Activated CD8-positive, alpha-beta memory T cell treated with anti-CD3 and anti-CD28 coated beads, Interleukin-2, amount 50 U/mL, for 48 hours (primary cell): ENCODE data around the gene CAMTA1.

ENCODE experiments used
- DNase-seq: peaks from one replicate; pipeline ENCODE4 v3.0.0-alpha.2; 2020

Gene CAMTA1

GRCh38 chr1:7558921-7559869, 773.9 kb downstream of the CAMTA1 start:
- DNase-seq = no peak

GRCh38 chr1:7560128-7560527, 774.9 kb downstream of the CAMTA1 start:
- DNase-seq = no peak

DNA sequence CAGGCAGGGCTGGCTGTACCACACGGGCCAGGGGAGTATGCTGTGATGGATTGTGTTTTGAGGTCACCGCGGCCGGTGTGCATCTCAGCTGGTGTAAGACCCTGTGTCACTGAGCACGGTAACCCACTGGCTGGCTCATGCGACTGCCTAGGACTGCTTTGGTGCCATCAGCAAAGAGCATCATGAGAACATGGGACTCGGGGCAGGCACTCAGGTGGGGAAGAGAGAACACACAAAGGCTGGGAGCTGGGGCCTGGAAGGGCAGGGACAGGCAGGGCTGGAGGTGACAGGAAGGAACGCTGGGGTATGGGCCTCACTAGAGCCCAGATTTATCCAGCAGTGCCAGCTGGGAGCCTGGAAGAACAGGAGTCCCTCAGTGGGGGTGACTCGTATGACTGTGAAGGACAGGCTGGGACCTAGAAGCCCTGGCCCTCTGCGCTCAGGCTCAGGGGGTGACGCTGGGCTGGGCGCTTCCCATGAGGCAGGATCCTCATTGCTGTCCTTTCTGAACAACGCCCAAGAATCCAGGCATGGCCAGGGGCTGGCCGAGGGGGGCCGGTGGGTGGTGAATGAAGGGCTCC, 775.4 kb downstream of the CAMTA1 start:
- no peak for DNase-seq

DNA sequence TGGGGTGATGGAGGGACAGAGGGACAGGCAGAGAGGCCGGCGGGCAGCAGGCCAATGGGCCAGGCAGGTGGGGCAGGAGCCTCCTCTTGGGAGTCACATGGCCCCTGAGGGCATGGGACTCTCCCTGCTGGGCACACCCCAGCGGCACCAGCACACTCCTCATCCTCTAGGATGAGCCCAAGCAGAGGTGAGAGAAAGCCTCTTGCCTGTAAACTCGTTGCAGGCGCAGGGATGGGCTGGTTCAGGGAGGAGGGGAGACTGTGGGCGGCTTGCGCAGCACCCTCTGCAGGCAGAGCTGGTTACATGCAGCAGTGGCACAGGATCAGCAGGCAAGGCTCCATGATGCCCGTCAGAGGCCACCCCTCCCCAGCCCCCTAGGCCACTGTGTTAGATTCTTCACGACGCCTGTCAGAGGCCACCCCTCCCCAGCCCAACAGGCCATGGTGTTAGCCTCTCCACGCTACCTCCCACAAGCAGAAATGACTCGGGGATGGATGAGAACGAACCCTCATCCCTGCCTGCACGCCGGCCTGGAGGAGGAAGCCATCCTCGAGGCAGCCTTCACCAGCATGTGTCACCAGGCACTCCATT, 776.2 kb downstream of the CAMTA1 start:
- no peak for DNase-seq

- DNase-seq = no peak
Observed at GRCh38 chr1:7561936-7562728, 776.9 kb downstream of the CAMTA1 start.

- DNase-seq = no peak
Observed at GRCh38 chr1:7562729-7563605, 777.7 kb downstream of the CAMTA1 start.

GRCh38 chr1:7564137-7564536, 778.9 kb downstream of the CAMTA1 start:
- DNase-seq = no peak

DNA sequence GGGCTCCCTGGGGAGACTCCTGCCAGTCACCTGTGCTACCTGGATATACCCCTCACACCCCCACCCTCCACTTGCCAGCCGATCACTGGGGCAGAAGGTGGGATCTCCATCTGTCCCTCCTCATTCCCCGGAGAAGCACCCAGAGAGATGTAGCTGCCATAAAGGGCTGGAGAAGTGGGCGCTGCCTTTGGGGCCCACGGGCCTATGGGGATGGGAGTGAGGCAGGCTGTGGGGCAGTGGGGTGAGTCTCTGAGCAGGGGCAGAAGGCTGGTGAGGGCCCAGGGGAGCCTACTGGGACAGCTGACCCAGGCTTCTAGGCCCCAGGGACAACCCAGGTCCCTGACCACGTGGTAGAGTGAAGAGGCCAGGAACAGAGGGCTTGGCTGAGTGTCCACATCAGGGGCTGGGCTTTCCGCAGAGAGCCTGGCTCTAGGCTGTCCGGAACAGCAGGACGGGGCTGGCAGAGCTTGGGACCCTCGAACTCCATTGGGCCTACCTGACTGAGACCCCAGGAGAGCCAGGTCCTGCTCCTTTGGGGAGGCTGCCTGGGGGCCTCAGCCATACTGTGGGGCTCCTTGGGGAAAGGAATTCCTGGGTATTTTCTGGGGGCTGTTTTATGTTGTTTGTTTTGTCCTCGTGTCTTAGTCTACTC, 780.0 kb downstream of the CAMTA1 start:
- DNase-seq = no peak

DNA sequence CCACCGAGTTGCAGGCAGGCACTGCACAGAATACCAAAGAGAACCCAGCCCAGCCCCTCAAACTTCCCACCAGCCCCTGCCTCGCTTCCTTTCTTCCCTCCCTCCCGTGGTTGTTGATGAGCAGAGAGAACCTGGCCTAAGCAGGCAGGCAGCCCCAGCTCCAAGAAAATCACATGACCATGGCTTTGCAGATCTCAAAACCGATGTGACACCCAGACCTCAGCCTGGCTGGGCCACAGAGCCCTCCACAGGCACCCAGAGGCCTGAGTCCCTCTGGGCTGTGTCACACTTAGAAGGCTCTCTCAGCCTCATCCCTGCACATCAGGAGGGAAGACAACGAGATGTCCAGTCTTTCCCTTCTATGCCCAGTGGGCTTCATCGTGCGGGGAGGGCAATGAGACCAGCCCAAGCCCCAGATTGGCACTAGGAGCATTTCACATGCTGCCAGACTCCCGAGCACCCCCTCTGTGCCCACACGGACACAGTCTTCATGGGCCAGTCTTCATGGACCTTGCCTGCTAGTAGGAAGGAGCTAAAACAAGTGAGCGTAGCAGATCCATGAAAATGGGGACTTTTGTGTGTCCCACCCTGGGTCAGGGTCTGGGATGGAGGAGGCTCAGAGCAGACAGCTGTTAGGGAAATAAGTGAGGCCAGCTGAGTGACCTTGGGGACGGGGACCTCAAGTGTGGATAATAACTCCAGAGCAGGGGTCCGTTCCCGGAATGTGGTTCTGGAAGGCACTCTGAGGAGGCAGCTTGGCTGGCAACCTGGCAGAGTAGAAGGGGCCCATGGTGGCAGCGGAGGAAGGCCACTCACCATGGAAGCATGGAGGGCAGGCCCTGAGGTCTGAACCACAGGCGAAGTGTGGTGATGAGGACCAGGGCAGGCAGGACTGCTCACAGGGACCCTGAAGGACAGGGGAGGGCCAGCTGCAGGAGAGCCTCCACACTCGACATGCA, 781.4 kb downstream of the CAMTA1 start:
- DNase-seq = no peak

- DNase-seq = no peak
Observed at GRCh38 chr1:7567376-7567775, 782.1 kb downstream of the CAMTA1 start.

DNA sequence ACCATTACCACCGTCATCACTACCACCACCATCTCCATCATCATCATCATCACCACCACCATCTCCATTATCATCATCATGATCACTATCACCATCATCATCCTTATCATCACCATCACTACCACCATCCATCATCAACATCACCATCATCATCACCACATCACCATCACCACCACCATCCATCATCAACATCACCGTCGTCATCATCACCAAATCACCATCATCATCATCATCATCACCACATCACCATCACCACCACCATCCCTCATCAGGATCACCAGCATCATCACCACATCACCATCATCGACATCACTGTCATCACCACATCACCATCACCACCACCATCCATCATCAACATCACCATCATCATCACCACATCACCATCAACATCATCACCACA, 782.8 kb downstream of the CAMTA1 start:
- DNase-seq = no peak

DNA sequence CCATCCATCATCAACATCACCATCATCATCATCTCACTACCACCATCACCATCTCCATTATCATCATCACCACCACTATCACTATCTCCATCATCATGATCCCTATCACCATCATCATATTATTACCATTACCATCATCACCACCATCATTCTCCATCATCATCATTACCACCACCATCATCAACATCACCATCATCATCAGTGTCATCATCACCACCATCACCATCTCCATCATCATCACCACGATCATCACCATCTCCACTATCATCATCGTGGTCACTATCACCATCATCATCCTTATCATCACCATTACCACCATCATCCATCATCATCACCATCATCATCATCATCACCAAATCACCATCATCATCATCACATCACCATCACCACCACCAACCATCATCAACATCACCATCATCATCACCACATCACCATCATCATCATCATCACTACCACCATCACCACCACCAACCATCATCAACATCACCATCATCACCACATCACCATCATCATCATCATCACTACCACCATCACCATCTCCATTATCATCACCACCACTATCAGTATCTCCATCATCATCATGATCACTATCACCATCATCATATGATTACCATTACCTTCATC, 783.8 kb downstream of the CAMTA1 start:
- no peak for DNase-seq

GRCh38 chr1:7570311-7570710, 785.1 kb downstream of the CAMTA1 start:
- no peak for DNase-seq

DNA sequence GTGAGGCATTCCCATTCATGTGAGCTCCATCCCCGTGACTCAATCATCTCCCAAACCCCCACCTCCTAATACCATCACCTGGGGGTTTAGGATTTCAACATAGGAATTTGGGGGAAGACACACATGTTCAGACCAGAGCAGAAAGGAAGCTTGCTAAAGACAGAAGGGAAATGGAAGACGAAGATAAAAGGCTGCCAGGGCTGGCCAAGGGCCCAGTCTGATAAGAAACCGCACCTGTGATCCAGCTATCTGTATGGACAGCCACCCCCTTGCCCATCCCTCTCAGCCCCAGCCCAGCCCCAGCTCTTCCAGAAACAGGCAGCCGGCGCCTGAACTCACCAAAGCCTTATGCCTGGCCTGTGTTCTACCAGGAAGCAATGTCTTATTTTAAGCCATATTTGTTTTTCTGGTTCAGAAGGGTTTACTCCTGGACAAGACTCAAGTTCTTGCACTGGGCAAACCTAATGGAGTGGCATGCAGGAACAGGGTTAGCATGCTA, 787.4 kb downstream of the CAMTA1 start:
- no peak for DNase-seq

DNA sequence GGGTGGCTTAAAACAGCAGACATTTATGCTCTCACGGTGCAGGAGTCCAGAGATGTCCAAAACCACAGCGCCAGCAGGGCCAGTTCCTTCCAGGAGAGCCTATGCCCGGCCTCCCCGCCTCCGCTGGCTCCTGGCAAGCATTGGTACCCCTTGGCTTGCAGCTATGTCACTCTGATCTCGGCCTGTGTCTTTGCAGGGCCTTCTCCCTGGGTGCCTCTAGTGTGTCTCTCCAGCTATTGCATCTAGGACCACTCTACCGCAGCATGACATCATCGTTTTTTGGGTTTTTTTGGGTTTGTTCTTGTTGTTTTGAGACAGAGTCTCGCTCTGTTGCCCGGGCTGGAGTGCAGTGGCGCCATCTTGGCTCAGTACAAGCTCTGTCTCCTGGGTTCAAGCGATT, 788.2 kb downstream of the CAMTA1 start:
- DNase-seq = no peak

- DNase-seq = no peak
Observed at GRCh38 chr1:7574121-7575040, 789.1 kb downstream of the CAMTA1 start.

DNA sequence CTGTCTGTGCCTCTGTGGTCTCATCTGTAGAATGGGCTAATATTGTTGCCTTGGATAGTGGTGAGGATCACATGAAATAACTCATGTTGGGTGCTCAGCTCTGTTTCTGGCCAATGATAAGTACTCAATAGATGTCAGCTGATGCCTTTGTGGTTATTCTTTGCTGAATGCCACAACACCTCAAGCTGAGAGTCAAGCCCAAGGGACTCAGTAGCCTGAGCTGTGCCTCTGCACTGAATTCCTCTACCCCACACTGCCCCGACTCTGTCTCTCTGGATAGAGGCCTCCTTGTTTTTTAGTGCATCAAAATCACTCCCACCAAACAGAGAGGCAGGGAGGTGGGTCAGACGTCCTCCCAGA, 789.8 kb downstream of the CAMTA1 start:
- no peak for DNase-seq

- DNase-seq = no peak
Observed at GRCh38 chr1:7576946-7577657, 791.8 kb downstream of the CAMTA1 start.
